ENCODE data around the gene SHC2.
"Not testable (repeated sequence)": the region's sequence is repeated elsewhere in the genome, so short reads cannot be mapped to it uniquely, and the experiment has no call there.

SHC2 gene

GRCh38 chr19:493391-494170 lies 32.7 kb upstream of the SHC2 start:
- DNase-seq, result no peak

GRCh38 chr19:492091-492531 lies 31.3 kb upstream of the SHC2 start:
- no peak for DNase-seq

- peak in 1 of 58 donors; percentile 17 for DNase-seq
Observed at GRCh38 chr19:491146-491741, 30.4 kb upstream of the SHC2 start.

GRCh38 chr19:489418-490196 lies 28.8 kb upstream of the SHC2 start:
- DNase-seq, result peak in 25 of 58 donors; percentile 17 to 81 (median 61)

- DNase-seq, result peak; percentile 36 to 97 (median 92)
Observed at GRCh38 chr19:488505-489417, 27.9 kb upstream of the SHC2 start.

GRCh38 chr19:485583-486236 lies 24.9 kb upstream of the SHC2 start:
- DNase-seq, result peak; percentile 15 to 98 (median 88)

- peak in 2 of 58 donors; percentile 57 to 61 for DNase-seq
Observed at GRCh38 chr19:485077-485476, 24.2 kb upstream of the SHC2 start.

GRCh38 chr19:484494-484893 lies 23.7 kb upstream of the SHC2 start:
- no peak for DNase-seq

- no peak for DNase-seq
Observed at GRCh38 chr19:483332-484072, 22.7 kb upstream of the SHC2 start.

- no peak for DNase-seq
Observed at GRCh38 chr19:482186-483041, 21.6 kb upstream of the SHC2 start.

GRCh38 chr19:481100-481499 lies 20.3 kb upstream of the SHC2 start:
- not testable (repeated sequence) for DNase-seq

GRCh38 chr19:480016-480855 lies 19.4 kb upstream of the SHC2 start:
- peak in 47 of 58 donors; percentile 9 to 83 (median 45) for DNase-seq

- DNase-seq, result no peak
Observed at GRCh38 chr19:478976-479375, 18.1 kb upstream of the SHC2 start.

- peak in 19 of 58 donors; percentile 8 to 58 (median 22) for DNase-seq
Observed at GRCh38 chr19:478236-478903, 17.5 kb upstream of the SHC2 start.

- no peak for DNase-seq
Observed at GRCh38 chr19:475360-475759, 14.5 kb upstream of the SHC2 start.

- DNase-seq, result no peak
Observed at GRCh38 chr19:474126-475078, 13.6 kb upstream of the SHC2 start.

All from anterior cingulate cortex (tissue), 58 donors.